H1 (cell line): ENCODE measurements around the gene CCDC107. TPM values are rescaled to one million over a fixed set of nuclear protein-coding genes. Genes with fewer than 3 reads are reported as not detected.

ENCODE experiments used
- CTCF ChIA-PET: fragments of 300-600 bp; sonication (Branson Sonifier 250); formaldehyde crosslinking; loops from one replicate; lab custom pipeline; 2021; ENCODE audit not compliant: partially characterized antibody; lab: Charles Lee
- POLR2A ChIA-PET: fragments of 300-600 bp; sonication (Branson Sonifier 250); formaldehyde crosslinking; loops from one replicate; lab custom pipeline; 2021; ENCODE audit warnings: inconsistent platforms; ENCODE audit not compliant: partially characterized antibody; lab: Charles Lee
- DNase-seq, 2 experiments: peaks; one replicate each; pipeline versions ENCODE4 v3.0.0 to v3.0.0-alpha.2; 2010 to 2022; ENCODE audit warnings: low spot score in 2 of 2, low read depth in 1 of 2, mixed read lengths in 1 of 2
- FAIRE-seq: peaks from 2 replicates; lab custom pipeline; 2011; peaks lifted over from hg19 to GRCh38; lab: Jason Lieb, UNC
- H2AFZ ChIP-seq: 2 replicates; pipeline ENCODE4 v1.8.1; 2012; ENCODE audit warnings: low read length, inconsistent platforms
- H2AK5ac ChIP-seq: 2 replicates; pipeline ENCODE4 v1.6.1; 2013; ENCODE audit warnings: low read depth, low read length
- H2BK120ac ChIP-seq: replicated peaks from 2 replicates; pipeline ENCODE3; 2013; ENCODE audit warnings: low read depth, low read length, inconsistent platforms
- H2BK12ac ChIP-seq: 2 replicates; pipeline ENCODE4 v1.6.1; 2013; ENCODE audit warnings: low read depth, low read length
- H2BK15ac ChIP-seq: 2 replicates; pipeline ENCODE4 v1.6.1; 2013; ENCODE audit warnings: low read length
- H2BK20ac ChIP-seq: 2 replicates; pipeline ENCODE4 v1.6.1; 2013; ENCODE audit warnings: low read length
- H2BK5ac ChIP-seq: 2 replicates; pipeline ENCODE4 v1.6.1; 2013; ENCODE audit warnings: low read depth, low read length
- H3K14ac ChIP-seq: 2 replicates; pipeline ENCODE4 v1.6.1; 2013; ENCODE audit warnings: inconsistent platforms; ENCODE audit not compliant: insufficient read length
- H3K18ac ChIP-seq: 2 replicates; pipeline ENCODE4 v1.6.1; 2013; ENCODE audit warnings: low read length; ENCODE audit errors: extremely low read depth
- H3K23ac ChIP-seq: 2 replicates; pipeline ENCODE4 v1.6.1; 2013; ENCODE audit warnings: inconsistent platforms; ENCODE audit not compliant: insufficient read length
- H3K23me2 ChIP-seq: 2 replicates; pipeline ENCODE4 v1.6.1; 2013; ENCODE audit warnings: low read depth, low read length
- H3K27ac ChIP-seq: 2 replicates; pipeline ENCODE4 v1.6.1; 2011; ENCODE audit warnings: low read depth, low read length, inconsistent platforms
- H3K27me3 ChIP-seq, 4 experiments: replicated peaks in 1 of 4; 1 replicate in 1 of 4; 2 replicates in 3 of 4; pipeline versions ENCODE4 v1.6.1 to v1.8.1; 2011 to 2013; ENCODE audit warnings: low read length in 3 of 4, mild to moderate bottlenecking in 3 of 4, inconsistent platforms in 2 of 4, mixed read lengths in 2 of 4, moderate library complexity in 1 of 4; ENCODE audit not compliant: control insufficient read depth in 3 of 4, insufficient read depth in 3 of 4; ENCODE audit errors: extremely low read depth in 1 of 4
- H3K36me3 ChIP-seq, 4 experiments: 2 replicates each; pipeline versions ENCODE4 v1.6.1 to v1.8.1; 2011 to 2013; ENCODE audit warnings: mild to moderate bottlenecking in 4 of 4, low read length in 3 of 4, moderate library complexity in 2 of 4, control low read depth in 1 of 4, inconsistent platforms in 1 of 4; ENCODE audit not compliant: insufficient read depth in 4 of 4, control insufficient read depth in 2 of 4
- H3K4ac ChIP-seq: replicated peaks from 2 replicates; pipeline ENCODE3; 2013; ENCODE audit warnings: low read length, low read depth, mixed read lengths, inconsistent platforms; ENCODE audit not compliant: insufficient read length
- H3K4me1 ChIP-seq, 4 experiments: replicated peaks in 1 of 4; 1 replicate in 1 of 4; 2 replicates in 3 of 4; pipeline versions ENCODE4 v1.6.1 to v1.8.1; 2011 to 2013; ENCODE audit warnings: low read length in 3 of 4, inconsistent platforms in 2 of 4, mixed read lengths in 1 of 4; ENCODE audit not compliant: insufficient read depth in 4 of 4, control insufficient read depth in 3 of 4
- H3K4me2 ChIP-seq, 2 experiments: 2 replicates each; pipeline versions ENCODE4 v1.6.1 to v1.8.1; 2011 to 2013; ENCODE audit warnings: low read depth in 2 of 2, low read length in 2 of 2, control low read depth in 1 of 2, inconsistent platforms in 1 of 2, mild to moderate bottlenecking in 1 of 2; ENCODE audit not compliant: insufficient read depth in 1 of 2
- H3K4me3 ChIP-seq, 4 experiments: fragments of 200-600, 300-600 bp in 1 of 4; sonication (generic), shearing (Covaris generic), sonication (Bioruptor Twin) in 1 of 4; 2 replicates each; pipeline versions ENCODE4 v1.5.1 to v1.8.1; 2011 to 2016; ENCODE audit warnings: low read length in 4 of 4, low read depth in 3 of 4, control low read depth in 2 of 4, inconsistent platforms in 2 of 4, mild to moderate bottlenecking in 2 of 4, mixed read lengths in 1 of 4, moderate library complexity in 1 of 4; ENCODE audit not compliant: insufficient read depth in 2 of 4; ENCODE audit errors: extremely low read depth in 1 of 4
- H3K56ac ChIP-seq: replicated peaks from 2 replicates; pipeline ENCODE3; 2013; ENCODE audit warnings: low read depth, mild to moderate bottlenecking, mixed read lengths, low read length, inconsistent platforms; ENCODE audit not compliant: insufficient read length
- H3K79me1 ChIP-seq: 2 replicates; pipeline ENCODE4 v1.6.1; 2013; ENCODE audit warnings: low read depth, low read length, control low read depth
- H3K79me2 ChIP-seq, 2 experiments: 2 replicates each; pipeline versions ENCODE4 v1.6.1 to v1.8.1; 2012 to 2013; ENCODE audit warnings: low read length in 2 of 2, mild to moderate bottlenecking in 2 of 2, inconsistent platforms in 1 of 2; ENCODE audit not compliant: insufficient read depth in 2 of 2, control insufficient read depth in 1 of 2
- H3K9ac ChIP-seq, 4 experiments: replicated peaks in 1 of 4; 1 replicate in 1 of 4; 2 replicates in 3 of 4; pipeline versions ENCODE4 v1.6.1 to v1.8.1; 2011 to 2013; ENCODE audit warnings: low read depth in 3 of 4, low read length in 3 of 4, control low read depth in 2 of 4, mild to moderate bottlenecking in 2 of 4, moderate library complexity in 2 of 4, inconsistent platforms in 1 of 4; ENCODE audit errors: extremely low read depth in 1 of 4
- H3K9me3 ChIP-seq, 2 experiments: 2 replicates each; pipeline versions ENCODE4 v1.6.1 to v1.8.1; 2012 to 2013; ENCODE audit warnings: mild to moderate bottlenecking in 2 of 2, moderate library complexity in 2 of 2, control low read depth in 1 of 2, inconsistent platforms in 1 of 2, low read depth in 1 of 2, low read length in 1 of 2, mixed read lengths in 1 of 2; ENCODE audit not compliant: insufficient read depth in 2 of 2
- H4K20me1 ChIP-seq, 2 experiments: replicated peaks in 1 of 2; 2 replicates each; pipeline versions ENCODE3 to v1.8.1; 2011 to 2013; ENCODE audit warnings: inconsistent platforms in 2 of 2, low read length in 2 of 2, mild to moderate bottlenecking in 1 of 2; ENCODE audit not compliant: insufficient read depth in 2 of 2, control insufficient read depth in 1 of 2
- H4K5ac ChIP-seq: 2 replicates; pipeline ENCODE4 v1.6.1; 2013; ENCODE audit warnings: low read length, low read depth, mixed read lengths, inconsistent platforms; ENCODE audit not compliant: insufficient read length
- H4K8ac ChIP-seq: 2 replicates; pipeline ENCODE4 v1.8.0; 2013; ENCODE audit warnings: mild to moderate bottlenecking, moderate library complexity, low read length, inconsistent platforms; ENCODE audit not compliant: insufficient read depth; ENCODE audit errors: extremely low read depth
- H4K91ac ChIP-seq: replicated peaks from 2 replicates; pipeline ENCODE3; 2013; ENCODE audit warnings: low read length, mixed read lengths, inconsistent platforms; ENCODE audit not compliant: insufficient read length
- CTBP2 ChIP-seq: IDR thresholded peaks from 2 replicates; pipeline ENCODE4 v1.7.0; 2011; ENCODE audit warnings: borderline replicate concordance, mild to moderate bottlenecking, moderate library complexity, mixed read lengths, low read length; ENCODE audit not compliant: insufficient read depth, insufficient read length
- WGBS, 2 experiments: shearing (Covaris generic) in 1 of 2; methylation state at CpG; one replicate each; pipeline versions ENCODE4 v1.1.6 to v1.1.7; 2013 to 2015; ENCODE audit warnings: low lambda C conversion rate in 2 of 2, mixed read lengths in 2 of 2, inconsistent platforms in 1 of 2, low coverage in 1 of 2, missing lambda C conversion rate in 1 of 2; ENCODE audit not compliant: insufficient replicate concordance in 2 of 2, insufficient coverage in 1 of 2, insufficient read length in 1 of 2; ENCODE audit errors: extremely low coverage in 1 of 2, missing lambda C conversion rate in 1 of 2; 5-methylcytosine and 5-hydroxymethylcytosine counted together
- polyA plus RNA-seq, 7 experiments: library from polyadenylated mRNA; depleted of rRNA in 3 of 7; stranded (reverse) in 5 of 7; unstranded in 2 of 7; fragments of >200 nt in 5 of 7; fragments of 200-250 nt in 2 of 7; gene quantifications; 1 replicate in 5 of 7; 2 replicates in 1 of 7; 4 replicates in 1 of 7; pipeline versions ENCODE4 v1.2.1 to v1.2.3, GENCODE V29; 2011 to 2013; ENCODE audit warnings: missing spikeins in 2 of 7, mixed read lengths in 2 of 7
- total RNA-seq: library from RNA; stranded (reverse); fragmentation: NEBNext Ultra II Directional; extraction: Animal tissue kit (Norgen Biotek cat#: 25700); gene quantifications from 2 replicates; pipeline ENCODE4 v1.2.1, GENCODE V29; 2021
- TF ChIP-seq, protein P1 (sequence below), 3 experiments: IDR thresholded peaks; 1 replicate in 2 of 3; 2 replicates in 1 of 3; pipeline versions ENCODE4 v1.5.1 to v1.6.1; 2011; ENCODE audit warnings: low read length in 3 of 3, mild to moderate bottlenecking in 3 of 3, inconsistent platforms in 2 of 3, low read depth in 1 of 3, moderate library complexity in 1 of 3; ENCODE audit not compliant: insufficient read depth in 1 of 3; ENCODE audit errors: control extremely low read depth in 1 of 3

Gene CCDC107
- total and polyA plus RNA-seq, 2 of the 8 experiments (the other 6 are each of a cell fraction or from before 2014, with no cell fraction given): 8.2 to 9.0 TPM

GRCh38 chr9:35691757-35692301 lies 33.7 kb downstream of the CCDC107 start:
- Histone ChIP-seq H3K18ac (no peak overlapping the region), H3K56ac (no peak overlapping the region), H3K23ac (no peak overlapping the region), H3K79me1 (peaks cover 2% of the 10 kb centered on the region; the same call in 1 of the 2 replicates), H2BK20ac (no peak overlapping the region), H3K23me2 (peaks cover 12% of the 10 kb centered on the region), H3K36me3 (peaks cover under 1 to 5% (median 4%) of the 10 kb centered on the region in 4 experiments; a peak in 4 of 8 replicates), H4K20me1 (peaks cover 5 to 6% of the 10 kb centered on the region in 2 experiments), H4K8ac (no peak overlapping the region), H2AK5ac (no peak overlapping the region), H4K5ac (no peak overlapping the region), H3K4me1 (peaks cover 6 to 15% (median 8%) of the 10 kb centered on the region in 4 experiments; a peak in 6 of 7 replicates), H3K9ac (no peak overlapping the region), H3K79me2 (peaks cover 0 to 21% of the 10 kb centered on the region in 2 experiments; a peak in 2 of 4 replicates), H2BK15ac (0 out of 2 replicates have a peak overlapping the region, but pooled peaks have one; percentile 11), H4K91ac (no peak overlapping the region), H2BK5ac (no peak overlapping the region), H2AFZ (no peak overlapping the region), H3K14ac (no peak overlapping the region), H3K9me3 (no peaks in the 10 kb centered on the region), H3K4me3 (peak overlapping the region in 1 of 4 experiments; percentile 99; a peak in 3 of 8 replicates), H3K27me3 (no peaks in the 10 kb centered on the region), H3K4ac (no peak overlapping the region), H2BK120ac (no peak overlapping the region), H3K27ac (no peak overlapping the region), H2BK12ac (no peak overlapping the region), H3K4me2 (peak overlapping the region; percentile 84 to 90; a peak in 2 of 4 replicates)
- WGBS, 2 experiments: 72% methylated on average over 13 of the region's 13 CpGs; no CpG with 5 or more reads in 1 of the 2 experiments
- no peak for DNase-seq
- CTCF ChIA-PET: interaction anchor here (0.7 to 14.1 kb wide), 18 partner anchors 9 to 449 kb away, joined by 3 to 347 read pairs (median 4); partner anchors contain the start of genes ARHGEF39, CA9, CCDC107 and RMRP
- no peak for TF ChIP-seq CTBP2
- TF ChIP-seq, protein P1, sequence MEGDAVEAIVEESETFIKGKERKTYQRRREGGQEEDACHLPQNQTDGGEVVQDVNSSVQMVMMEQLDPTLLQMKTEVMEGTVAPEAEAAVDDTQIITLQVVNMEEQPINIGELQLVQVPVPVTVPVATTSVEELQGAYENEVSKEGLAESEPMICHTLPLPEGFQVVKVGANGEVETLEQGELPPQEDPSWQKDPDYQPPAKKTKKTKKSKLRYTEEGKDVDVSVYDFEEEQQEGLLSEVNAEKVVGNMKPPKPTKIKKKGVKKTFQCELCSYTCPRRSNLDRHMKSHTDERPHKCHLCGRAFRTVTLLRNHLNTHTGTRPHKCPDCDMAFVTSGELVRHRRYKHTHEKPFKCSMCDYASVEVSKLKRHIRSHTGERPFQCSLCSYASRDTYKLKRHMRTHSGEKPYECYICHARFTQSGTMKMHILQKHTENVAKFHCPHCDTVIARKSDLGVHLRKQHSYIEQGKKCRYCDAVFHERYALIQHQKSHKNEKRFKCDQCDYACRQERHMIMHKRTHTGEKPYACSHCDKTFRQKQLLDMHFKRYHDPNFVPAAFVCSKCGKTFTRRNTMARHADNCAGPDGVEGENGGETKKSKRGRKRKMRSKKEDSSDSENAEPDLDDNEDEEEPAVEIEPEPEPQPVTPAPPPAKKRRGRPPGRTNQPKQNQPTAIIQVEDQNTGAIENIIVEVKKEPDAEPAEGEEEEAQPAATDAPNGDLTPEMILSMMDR (IDR thresholded peaks at IDR 0.05; ENCODE audit: control extremely low read depth in 1 of 3, insufficient read depth in 1 of 3, low read depth in 1 of 3, low read length in 3 of 3): peak in 1 of 3 experiments; percentile 13; a peak in 1 of 4 replicates
- POLR2A ChIA-PET: interaction anchor here (0.7 to 14.9 kb wide), 16 partner anchors 11 to 153 kb away, joined by 3 to 158 read pairs (median 4); partner anchors contain the start of genes ARHGEF39, CA9, CCDC107 and CREB3
- FAIRE-seq: no peak
